HG02973 (cell line): ENCODE results near the gene SOCS3.
"Not testable (repeated sequence)": the region's sequence is repeated elsewhere in the genome, so short reads cannot be mapped to it uniquely, and the experiment has no call there.

Source experiments
- ATAC-seq: cut with Tn5 transposase; IDR thresholded peaks from one replicate; pipeline ENCODE4 v1.9.1; 2021; ENCODE audit warnings: moderate library complexity; ENCODE audit not compliant: unreplicated experiment

The SOCS3 gene

DNA sequence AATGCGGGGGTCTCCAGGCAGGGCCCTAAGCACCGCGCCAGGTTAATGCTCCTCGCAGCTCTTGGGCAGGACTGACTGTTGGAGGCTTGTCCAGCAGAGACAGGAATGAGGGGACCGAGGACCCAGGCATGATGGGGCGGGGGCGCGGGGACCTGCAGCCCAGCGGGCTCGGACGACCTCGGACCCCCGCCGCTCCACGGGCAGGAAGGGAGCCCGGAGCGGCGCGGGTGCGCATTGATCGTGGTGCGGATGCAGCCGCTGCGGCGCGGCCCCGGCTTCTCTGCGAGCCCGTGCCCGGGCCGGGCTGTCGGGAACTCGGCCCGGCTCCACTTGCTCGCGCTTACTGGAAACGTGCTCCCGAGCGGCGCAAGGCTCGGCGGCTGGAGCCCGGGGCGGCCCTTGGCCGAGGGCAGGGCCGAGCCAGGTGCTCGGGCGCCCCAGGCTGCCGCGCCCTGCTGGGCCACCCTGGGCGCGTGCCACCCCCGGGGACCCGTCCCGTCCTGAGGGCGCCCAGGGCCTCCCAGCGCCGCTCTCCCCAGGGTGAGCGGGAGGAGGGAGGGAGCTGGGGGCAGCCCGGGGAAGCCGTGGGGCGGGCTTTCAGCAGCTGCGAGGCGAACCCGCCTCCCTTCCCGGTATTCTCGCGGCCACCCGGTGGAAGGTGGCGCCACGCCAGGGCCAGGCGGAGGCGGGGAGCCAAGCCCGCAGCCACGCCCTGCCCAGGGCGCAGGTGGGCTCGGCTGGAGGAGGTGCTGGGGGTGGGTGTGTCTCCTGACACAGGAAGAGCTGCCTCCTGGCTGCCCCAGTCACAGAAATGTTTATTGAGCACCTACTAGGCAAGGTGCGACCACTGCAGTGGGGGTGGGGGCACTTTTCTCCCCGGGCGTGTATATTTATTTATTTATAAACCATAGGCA, 45.9 kb downstream of the SOCS3 start:
- ATAC-seq, result peak; percentile 39

DNA sequence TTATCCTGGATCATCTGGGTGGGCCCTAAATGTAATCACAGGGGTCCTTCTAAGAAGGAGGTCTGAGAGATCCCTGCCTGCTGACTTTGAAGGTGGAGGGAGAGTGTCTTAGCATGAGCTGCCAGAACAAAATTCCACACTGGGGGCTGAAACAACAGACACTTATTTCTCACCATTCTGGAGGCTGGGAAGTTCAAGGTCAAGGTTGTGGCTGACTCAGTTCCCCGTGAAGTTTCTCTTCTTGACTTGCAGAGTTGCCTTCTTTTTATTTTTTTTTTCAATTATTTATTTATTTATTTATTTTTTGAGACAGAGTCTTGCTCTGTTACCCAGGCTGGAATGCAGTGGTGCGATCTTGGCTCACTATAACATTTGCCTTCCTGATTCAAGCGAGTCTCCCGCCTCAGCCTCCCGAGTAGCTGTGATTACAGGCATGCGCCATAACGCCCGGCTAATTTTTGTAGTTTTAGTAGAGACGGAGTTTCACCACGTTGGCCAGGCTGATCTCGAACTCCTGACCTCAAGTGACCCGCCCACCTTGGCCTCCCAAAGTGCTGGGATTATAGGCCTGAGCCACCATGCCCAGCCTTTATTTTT, 50.1 kb downstream of the SOCS3 start:
- not testable (repeated sequence) for ATAC-seq

DNA sequence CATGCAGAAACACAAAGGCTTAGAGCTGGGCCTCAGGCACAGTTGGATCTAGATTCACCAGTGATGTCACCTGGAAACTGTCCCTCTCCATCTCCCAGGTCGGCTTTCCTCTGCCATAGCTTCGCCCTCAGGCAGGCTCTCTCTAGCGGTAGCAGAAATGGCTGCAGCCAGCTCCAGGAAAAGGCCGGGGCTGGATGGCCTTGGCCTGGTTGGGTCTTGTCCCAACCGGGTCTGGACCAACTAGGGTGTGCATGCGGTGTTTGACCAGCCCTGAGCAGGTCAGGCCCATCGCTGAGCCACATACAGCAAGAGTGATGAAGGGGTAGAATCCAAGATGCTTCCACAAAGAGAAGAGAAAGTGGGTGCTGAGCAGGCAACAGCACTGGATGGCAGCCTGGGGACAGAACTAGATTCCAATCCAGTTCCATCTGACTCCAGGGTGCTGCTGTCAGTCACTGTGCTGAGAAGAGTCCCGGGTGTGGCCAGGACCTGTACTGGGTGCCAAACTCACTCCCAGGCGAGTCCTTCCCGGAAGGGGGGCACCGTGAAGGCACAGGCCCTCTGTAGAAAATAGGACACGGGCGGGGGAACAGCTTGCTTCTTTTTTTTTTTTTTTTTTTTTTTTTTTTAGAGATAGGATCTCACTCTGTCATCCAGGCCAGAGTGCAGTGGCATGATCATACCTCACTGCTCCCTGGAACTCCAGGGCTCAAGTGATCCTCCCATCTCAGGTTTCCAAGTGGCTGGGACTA, 51.8 kb downstream of the SOCS3 start:
- no peak for ATAC-seq

DNA sequence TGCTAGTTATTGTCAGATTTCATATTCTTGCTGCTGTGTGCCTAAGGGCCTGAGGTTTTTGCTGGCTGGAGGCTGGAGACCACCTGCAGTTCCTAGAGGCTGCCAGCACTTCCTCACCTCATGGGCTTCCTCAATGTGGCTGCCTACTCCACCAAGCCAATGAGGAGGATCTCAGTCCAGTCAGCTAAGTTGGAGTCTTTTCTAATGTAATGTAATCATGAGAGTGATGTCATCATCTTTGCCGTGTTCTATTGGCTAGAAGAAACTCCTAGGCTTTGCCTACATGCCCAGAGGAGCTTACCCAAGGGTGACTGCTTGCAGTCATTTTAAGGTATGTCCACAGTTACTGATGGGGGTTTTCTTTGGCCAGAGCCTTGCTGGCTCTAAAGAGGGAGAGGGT, 53.0 kb downstream of the SOCS3 start:
- ATAC-seq, result no peak
